Non-pigmented ciliary epithelial cell (primary cell): ENCODE measurements around the gene KAZN.

Experiments
- DNase-seq: peaks from one replicate; pipeline ENCODE4 v3.0.0-alpha.2; 2010; ENCODE audit warnings: low read depth

The KAZN gene

GRCh38 chr1:14647777-14648176, 49.3 kb downstream of the KAZN start:
- no peak for DNase-seq

GRCh38 chr1:14648391-14648790, 49.9 kb downstream of the KAZN start:
- DNase-seq = no peak

- DNase-seq = no peak
Measured at GRCh38 chr1:14648896-14649855, 50.7 kb downstream of the KAZN start.

- DNase-seq = no peak
Measured at GRCh38 chr1:14649976-14650375, 51.5 kb downstream of the KAZN start.

- DNase-seq = no peak
Measured at GRCh38 chr1:14650951-14651350, 52.5 kb downstream of the KAZN start.

GRCh38 chr1:14652840-14653239, 54.4 kb downstream of the KAZN start:
- no peak for DNase-seq

GRCh38 chr1:14653461-14653960, 55.0 kb downstream of the KAZN start:
- no peak for DNase-seq

GRCh38 chr1:14654554-14654953, 56.1 kb downstream of the KAZN start:
- no peak for DNase-seq

- DNase-seq = no peak
Measured at GRCh38 chr1:14655385-14655784, 56.9 kb downstream of the KAZN start.

GRCh38 chr1:14656384-14656937, 58.0 kb downstream of the KAZN start:
- no peak for DNase-seq

GRCh38 chr1:14658642-14659041, 60.2 kb downstream of the KAZN start:
- no peak for DNase-seq

GRCh38 chr1:14659913-14660312, 61.4 kb downstream of the KAZN start:
- DNase-seq = no peak

GRCh38 chr1:14660801-14661200, 62.3 kb downstream of the KAZN start:
- no peak for DNase-seq

- DNase-seq = no peak
Measured at GRCh38 chr1:14661222-14661621, 62.7 kb downstream of the KAZN start.

GRCh38 chr1:14662116-14662515, 63.6 kb downstream of the KAZN start:
- no peak for DNase-seq

GRCh38 chr1:14663773-14664172, 65.3 kb downstream of the KAZN start:
- DNase-seq = no peak

GRCh38 chr1:14666373-14666772, 67.9 kb downstream of the KAZN start:
- no peak for DNase-seq

- no peak for DNase-seq
Measured at GRCh38 chr1:14666962-14667650, 68.6 kb downstream of the KAZN start.

- DNase-seq = no peak
Measured at GRCh38 chr1:14667651-14667984, 69.1 kb downstream of the KAZN start.

GRCh38 chr1:14668538-14668937, 70.1 kb downstream of the KAZN start:
- DNase-seq = no peak

GRCh38 chr1:14672005-14672404, 73.5 kb downstream of the KAZN start:
- no peak for DNase-seq

GRCh38 chr1:14674030-14674429, 75.5 kb downstream of the KAZN start:
- no peak for DNase-seq

- no peak for DNase-seq
Measured at GRCh38 chr1:14676400-14676799, 77.9 kb downstream of the KAZN start.
